H1 (cell line): ENCODE measurements around the gene SLC7A9. TPM values are rescaled to one million over a fixed set of nuclear protein-coding genes. Genes with fewer than 3 reads are reported as not detected.

Source experiments
- CTCF ChIA-PET: fragments of 300-600 bp; sonication (Branson Sonifier 250); formaldehyde crosslinking; loops from one replicate; lab custom pipeline; 2021; ENCODE audit not compliant: partially characterized antibody; lab: Charles Lee
- POLR2A ChIA-PET: fragments of 300-600 bp; sonication (Branson Sonifier 250); formaldehyde crosslinking; loops from one replicate; lab custom pipeline; 2021; ENCODE audit warnings: inconsistent platforms; ENCODE audit not compliant: partially characterized antibody; lab: Charles Lee
- DNase-seq, 2 experiments: peaks; one replicate each; pipeline versions ENCODE4 v3.0.0 to v3.0.0-alpha.2; 2010 to 2022; ENCODE audit warnings: low spot score in 2 of 2, low read depth in 1 of 2, mixed read lengths in 1 of 2
- FAIRE-seq: peaks from 2 replicates; lab custom pipeline; 2011; peaks lifted over from hg19 to GRCh38; lab: Jason Lieb, UNC
- H2AFZ ChIP-seq: 2 replicates; pipeline ENCODE4 v1.8.1; 2012; ENCODE audit warnings: low read length, inconsistent platforms
- H2AK5ac ChIP-seq: 2 replicates; pipeline ENCODE4 v1.6.1; 2013; ENCODE audit warnings: low read depth, low read length
- H2BK120ac ChIP-seq: replicated peaks from 2 replicates; pipeline ENCODE3; 2013; ENCODE audit warnings: low read depth, low read length, inconsistent platforms
- H2BK12ac ChIP-seq: 2 replicates; pipeline ENCODE4 v1.6.1; 2013; ENCODE audit warnings: low read depth, low read length
- H2BK15ac ChIP-seq: 2 replicates; pipeline ENCODE4 v1.6.1; 2013; ENCODE audit warnings: low read length
- H2BK20ac ChIP-seq: 2 replicates; pipeline ENCODE4 v1.6.1; 2013; ENCODE audit warnings: low read length
- H2BK5ac ChIP-seq: 2 replicates; pipeline ENCODE4 v1.6.1; 2013; ENCODE audit warnings: low read depth, low read length
- H3K14ac ChIP-seq: 2 replicates; pipeline ENCODE4 v1.6.1; 2013; ENCODE audit warnings: inconsistent platforms; ENCODE audit not compliant: insufficient read length
- H3K18ac ChIP-seq: 2 replicates; pipeline ENCODE4 v1.6.1; 2013; ENCODE audit warnings: low read length; ENCODE audit errors: extremely low read depth
- H3K23ac ChIP-seq: 2 replicates; pipeline ENCODE4 v1.6.1; 2013; ENCODE audit warnings: inconsistent platforms; ENCODE audit not compliant: insufficient read length
- H3K23me2 ChIP-seq: 2 replicates; pipeline ENCODE4 v1.6.1; 2013; ENCODE audit warnings: low read depth, low read length
- H3K27ac ChIP-seq: 2 replicates; pipeline ENCODE4 v1.6.1; 2011; ENCODE audit warnings: low read depth, low read length, inconsistent platforms
- H3K27me3 ChIP-seq, 4 experiments: replicated peaks in 1 of 4; 1 replicate in 1 of 4; 2 replicates in 3 of 4; pipeline versions ENCODE4 v1.6.1 to v1.8.1; 2011 to 2013; ENCODE audit warnings: low read length in 3 of 4, mild to moderate bottlenecking in 3 of 4, inconsistent platforms in 2 of 4, mixed read lengths in 2 of 4, moderate library complexity in 1 of 4; ENCODE audit not compliant: control insufficient read depth in 3 of 4, insufficient read depth in 3 of 4; ENCODE audit errors: extremely low read depth in 1 of 4
- H3K36me3 ChIP-seq, 4 experiments: 2 replicates each; pipeline versions ENCODE4 v1.6.1 to v1.8.1; 2011 to 2013; ENCODE audit warnings: mild to moderate bottlenecking in 4 of 4, low read length in 3 of 4, moderate library complexity in 2 of 4, control low read depth in 1 of 4, inconsistent platforms in 1 of 4; ENCODE audit not compliant: insufficient read depth in 4 of 4, control insufficient read depth in 2 of 4
- H3K4ac ChIP-seq: replicated peaks from 2 replicates; pipeline ENCODE3; 2013; ENCODE audit warnings: low read length, low read depth, mixed read lengths, inconsistent platforms; ENCODE audit not compliant: insufficient read length
- H3K4me1 ChIP-seq, 4 experiments: replicated peaks in 1 of 4; 1 replicate in 1 of 4; 2 replicates in 3 of 4; pipeline versions ENCODE4 v1.6.1 to v1.8.1; 2011 to 2013; ENCODE audit warnings: low read length in 3 of 4, inconsistent platforms in 2 of 4, mixed read lengths in 1 of 4; ENCODE audit not compliant: insufficient read depth in 4 of 4, control insufficient read depth in 3 of 4
- H3K4me2 ChIP-seq, 2 experiments: 2 replicates each; pipeline versions ENCODE4 v1.6.1 to v1.8.1; 2011 to 2013; ENCODE audit warnings: low read depth in 2 of 2, low read length in 2 of 2, control low read depth in 1 of 2, inconsistent platforms in 1 of 2, mild to moderate bottlenecking in 1 of 2; ENCODE audit not compliant: insufficient read depth in 1 of 2
- H3K4me3 ChIP-seq, 4 experiments: fragments of 200-600, 300-600 bp in 1 of 4; sonication (generic), shearing (Covaris generic), sonication (Bioruptor Twin) in 1 of 4; 2 replicates each; pipeline versions ENCODE4 v1.5.1 to v1.8.1; 2011 to 2016; ENCODE audit warnings: low read length in 4 of 4, low read depth in 3 of 4, control low read depth in 2 of 4, inconsistent platforms in 2 of 4, mild to moderate bottlenecking in 2 of 4, mixed read lengths in 1 of 4, moderate library complexity in 1 of 4; ENCODE audit not compliant: insufficient read depth in 2 of 4; ENCODE audit errors: extremely low read depth in 1 of 4
- H3K56ac ChIP-seq: replicated peaks from 2 replicates; pipeline ENCODE3; 2013; ENCODE audit warnings: low read depth, mild to moderate bottlenecking, mixed read lengths, low read length, inconsistent platforms; ENCODE audit not compliant: insufficient read length
- H3K79me1 ChIP-seq: 2 replicates; pipeline ENCODE4 v1.6.1; 2013; ENCODE audit warnings: low read depth, low read length, control low read depth
- H3K79me2 ChIP-seq, 2 experiments: 2 replicates each; pipeline versions ENCODE4 v1.6.1 to v1.8.1; 2012 to 2013; ENCODE audit warnings: low read length in 2 of 2, mild to moderate bottlenecking in 2 of 2, inconsistent platforms in 1 of 2; ENCODE audit not compliant: insufficient read depth in 2 of 2, control insufficient read depth in 1 of 2
- H3K9ac ChIP-seq, 4 experiments: replicated peaks in 1 of 4; 1 replicate in 1 of 4; 2 replicates in 3 of 4; pipeline versions ENCODE4 v1.6.1 to v1.8.1; 2011 to 2013; ENCODE audit warnings: low read depth in 3 of 4, low read length in 3 of 4, control low read depth in 2 of 4, mild to moderate bottlenecking in 2 of 4, moderate library complexity in 2 of 4, inconsistent platforms in 1 of 4; ENCODE audit errors: extremely low read depth in 1 of 4
- H3K9me3 ChIP-seq, 2 experiments: 2 replicates each; pipeline versions ENCODE4 v1.6.1 to v1.8.1; 2012 to 2013; ENCODE audit warnings: mild to moderate bottlenecking in 2 of 2, moderate library complexity in 2 of 2, control low read depth in 1 of 2, inconsistent platforms in 1 of 2, low read depth in 1 of 2, low read length in 1 of 2, mixed read lengths in 1 of 2; ENCODE audit not compliant: insufficient read depth in 2 of 2
- H4K20me1 ChIP-seq, 2 experiments: replicated peaks in 1 of 2; 2 replicates each; pipeline versions ENCODE3 to v1.8.1; 2011 to 2013; ENCODE audit warnings: inconsistent platforms in 2 of 2, low read length in 2 of 2, mild to moderate bottlenecking in 1 of 2; ENCODE audit not compliant: insufficient read depth in 2 of 2, control insufficient read depth in 1 of 2
- H4K5ac ChIP-seq: 2 replicates; pipeline ENCODE4 v1.6.1; 2013; ENCODE audit warnings: low read length, low read depth, mixed read lengths, inconsistent platforms; ENCODE audit not compliant: insufficient read length
- H4K8ac ChIP-seq: 2 replicates; pipeline ENCODE4 v1.8.0; 2013; ENCODE audit warnings: mild to moderate bottlenecking, moderate library complexity, low read length, inconsistent platforms; ENCODE audit not compliant: insufficient read depth; ENCODE audit errors: extremely low read depth
- H4K91ac ChIP-seq: replicated peaks from 2 replicates; pipeline ENCODE3; 2013; ENCODE audit warnings: low read length, mixed read lengths, inconsistent platforms; ENCODE audit not compliant: insufficient read length
- CHD1 ChIP-seq: IDR thresholded peaks from 2 replicates; pipeline ENCODE4 v1.6.1; 2012; ENCODE audit warnings: low read depth, low read length, improper control_type of control experiment
- CREB1 ChIP-seq: IDR thresholded peaks from 2 replicates; pipeline ENCODE4 v1.6.1; 2012; ENCODE audit warnings: inconsistent platforms
- EGR1 ChIP-seq: IDR thresholded peaks from 2 replicates; pipeline ENCODE4 v1.6.1; 2011; ENCODE audit warnings: low read depth, low read length, borderline replicate concordance
- GABPA ChIP-seq: IDR thresholded peaks from 2 replicates; pipeline ENCODE4 v1.6.1; 2011; ENCODE audit warnings: mild to moderate bottlenecking, low read length, moderate library complexity, borderline replicate concordance; ENCODE audit not compliant: insufficient read depth
- KDM4A ChIP-seq: IDR thresholded peaks from one replicate; pipeline ENCODE4 v1.7.1; 2012; ENCODE audit warnings: low read depth, mild to moderate bottlenecking, moderate library complexity, low read length, inconsistent platforms; ENCODE audit not compliant: severe bottlenecking
- MAFK ChIP-seq: IDR thresholded peaks from 2 replicates; pipeline ENCODE4 v1.6.1; 2012; ENCODE audit warnings: low read depth, mild to moderate bottlenecking, improper control_type of control experiment, low read length
- PHF8 ChIP-seq: fragments of 200-600 bp; sonication (generic); conservative IDR thresholded peaks from 2 replicates; pipeline ENCODE4 v1.7.1; 2012; ENCODE audit warnings: low read depth, mild to moderate bottlenecking, inconsistent platforms, low read length, moderate library complexity
- POLR2AphosphoS5 ChIP-seq: IDR thresholded peaks from 2 replicates; pipeline ENCODE4 v1.6.1; 2011; ENCODE audit warnings: low read depth, low read length
- RNF2 ChIP-seq: fragments of 200-900, 300-1000 bp; sonication (generic); IDR thresholded peaks from 2 replicates; pipeline ENCODE4 v1.7.1; 2016; ENCODE audit warnings: borderline replicate concordance, low read depth, mild to moderate bottlenecking, antibody characterized with exemption, low read length; ENCODE audit not compliant: poor library complexity, severe bottlenecking; ENCODE audit errors: missing control alignments
- RXRA ChIP-seq: IDR thresholded peaks from 2 replicates; pipeline ENCODE4 v1.6.1; 2011; ENCODE audit warnings: low read depth, mild to moderate bottlenecking, low read length, moderate library complexity; ENCODE audit not compliant: insufficient read depth
- SIRT6 ChIP-seq: IDR thresholded peaks from one replicate; pipeline ENCODE4 v1.7.1; 2012; ENCODE audit warnings: low read length, inconsistent platforms
- ZNF274 ChIP-seq: IDR thresholded peaks from 2 replicates; pipeline ENCODE4 v1.7.0; 2012; ENCODE audit warnings: low read length, borderline replicate concordance; ENCODE audit errors: extremely low read depth
- WGBS, 2 experiments: shearing (Covaris generic) in 1 of 2; methylation state at CpG; one replicate each; pipeline versions ENCODE4 v1.1.6 to v1.1.7; 2013 to 2015; ENCODE audit warnings: low lambda C conversion rate in 2 of 2, mixed read lengths in 2 of 2, inconsistent platforms in 1 of 2, low coverage in 1 of 2, missing lambda C conversion rate in 1 of 2; ENCODE audit not compliant: insufficient replicate concordance in 2 of 2, insufficient coverage in 1 of 2, insufficient read length in 1 of 2; ENCODE audit errors: extremely low coverage in 1 of 2, missing lambda C conversion rate in 1 of 2; 5-methylcytosine and 5-hydroxymethylcytosine counted together
- polyA plus RNA-seq, 7 experiments: library from polyadenylated mRNA; depleted of rRNA in 3 of 7; stranded (reverse) in 5 of 7; unstranded in 2 of 7; fragments of >200 nt in 5 of 7; fragments of 200-250 nt in 2 of 7; gene quantifications; 1 replicate in 5 of 7; 2 replicates in 1 of 7; 4 replicates in 1 of 7; pipeline versions ENCODE4 v1.2.1 to v1.2.3, GENCODE V29; 2011 to 2013; ENCODE audit warnings: missing spikeins in 2 of 7, mixed read lengths in 2 of 7
- total RNA-seq: library from RNA; stranded (reverse); fragmentation: NEBNext Ultra II Directional; extraction: Animal tissue kit (Norgen Biotek cat#: 25700); gene quantifications from 2 replicates; pipeline ENCODE4 v1.2.1, GENCODE V29; 2021

The SLC7A9 gene
- total and polyA plus RNA-seq, 2 of the 8 experiments (the other 6 are each of a cell fraction or from before 2014, with no cell fraction given), result 0.15 TPM; not detected in 1

DNA sequence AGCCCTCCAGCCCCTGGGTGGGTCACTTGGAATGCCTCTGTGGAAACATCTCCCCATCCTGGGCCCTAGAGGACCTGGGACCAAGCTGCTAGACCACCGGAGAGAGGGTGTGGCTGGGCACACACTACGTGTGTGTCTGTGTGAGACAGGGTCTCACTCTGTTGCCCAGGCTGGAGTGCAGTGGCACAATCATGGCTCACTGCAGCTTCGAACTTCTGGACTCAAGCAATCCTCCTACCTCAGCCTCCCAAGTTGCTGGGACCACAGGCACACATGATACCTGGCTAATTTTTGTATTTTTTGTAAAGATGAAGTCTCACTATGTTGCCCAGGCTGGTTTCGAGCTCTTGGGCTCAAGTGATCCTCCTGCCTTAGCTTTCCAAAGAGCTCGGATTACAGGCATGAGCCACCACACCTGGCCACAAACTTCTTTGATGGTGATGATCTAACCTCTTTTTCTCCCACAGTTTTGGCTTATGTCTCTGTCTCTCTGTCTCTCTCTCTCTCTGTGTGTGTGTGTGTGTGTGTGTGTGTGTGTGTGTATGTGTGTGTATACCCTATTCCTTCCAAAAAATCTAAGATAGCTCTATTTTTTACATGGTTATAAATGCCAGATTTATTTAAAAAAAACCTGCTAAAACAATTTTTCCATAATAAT is 32.1 kb upstream of the SLC7A9 start:
- Histone ChIP-seq H3K14ac (no peak overlapping the region), H2BK5ac (no peak overlapping the region), H3K56ac (no peak overlapping the region), H4K8ac (no peak overlapping the region), H3K36me3 (peaks cover 0 to under 1% (median 0%) of the 10 kb centered on the region in 4 experiments; a peak in 1 of 8 replicates), H2BK15ac (no peak overlapping the region), H3K79me1 (no peaks in the 10 kb centered on the region), H3K9me3 (0 out of 4 replicates have a peak, but pooled peaks cover 0 to 3% of the 10 kb centered on the region in 2 experiments), H4K20me1 (no peaks in the 10 kb centered on the region), H2BK12ac (no peak overlapping the region), H3K23me2 (no peaks in the 10 kb centered on the region), H3K23ac (no peak overlapping the region), H3K79me2 (no peaks in the 10 kb centered on the region), H3K4me3 (no peak overlapping the region), H3K9ac (no peak overlapping the region), H3K27ac (no peak overlapping the region), H2AK5ac (no peak overlapping the region), H3K18ac (no peak overlapping the region), H2BK20ac (0 out of 2 replicates have a peak overlapping the region, but pooled peaks have one; percentile 24), H4K91ac (no peak overlapping the region), H3K4me2 (no peak overlapping the region), H3K4ac (no peak overlapping the region), H3K4me1 (peaks cover 0 to 8% (median 3%) of the 10 kb centered on the region in 4 experiments; a peak in 2 of 7 replicates), H2AFZ (no peak overlapping the region), H3K27me3 (no peaks in the 10 kb centered on the region), H4K5ac (no peak overlapping the region), H2BK120ac (no peak overlapping the region)
- ChIA-PET CTCF (interaction anchor here (0.6 to 1.4 kb wide), 5 partner anchors 18 to 183 kb away, joined by 3 to 4 read pairs (median 3); no protein-coding TSS in a partner anchor), POLR2A (interaction anchor here (0.6 kb wide), 1 partner anchor 11 kb away, joined by 3 read pairs; no protein-coding TSS in a partner anchor)
- FAIRE-seq (no peak), DNase-seq (no peak)
- TF ChIP-seq PHF8, result no peak
- TF ChIP-seq ZNF274, result no peak
- TF ChIP-seq CHD1, result no peak
- TF ChIP-seq EGR1, result no peak
- TF ChIP-seq RXRA, result no peak
- no peak for TF ChIP-seq CREB1
- TF ChIP-seq RNF2, result no peak
- no peak for TF ChIP-seq GABPA
- TF ChIP-seq KDM4A, result no peak
- no peak for TF ChIP-seq POLR2AphosphoS5
- TF ChIP-seq SIRT6, result no peak
- TF ChIP-seq MAFK, result no peak
- 75% methylated on average over 3 of the region's 5 CpGs; no CpG with 5 or more reads in 1 of the 2 experiments for WGBS, 2 experiments
